GM20431 (cell line): Measurements from ENCODE around the gene CDC42BPG.

ENCODE experiments used
- in situ Hi-C: fragments of 300-500 bp; cut with MseI, MboI; formaldehyde crosslinking; loops from one replicate; pipeline ENCODE4 v1.15.0; 2020; ENCODE audit warnings: low sequenced_read_pairs; ENCODE audit not compliant: unreplicated experiment

The CDC42BPG gene

DNA sequence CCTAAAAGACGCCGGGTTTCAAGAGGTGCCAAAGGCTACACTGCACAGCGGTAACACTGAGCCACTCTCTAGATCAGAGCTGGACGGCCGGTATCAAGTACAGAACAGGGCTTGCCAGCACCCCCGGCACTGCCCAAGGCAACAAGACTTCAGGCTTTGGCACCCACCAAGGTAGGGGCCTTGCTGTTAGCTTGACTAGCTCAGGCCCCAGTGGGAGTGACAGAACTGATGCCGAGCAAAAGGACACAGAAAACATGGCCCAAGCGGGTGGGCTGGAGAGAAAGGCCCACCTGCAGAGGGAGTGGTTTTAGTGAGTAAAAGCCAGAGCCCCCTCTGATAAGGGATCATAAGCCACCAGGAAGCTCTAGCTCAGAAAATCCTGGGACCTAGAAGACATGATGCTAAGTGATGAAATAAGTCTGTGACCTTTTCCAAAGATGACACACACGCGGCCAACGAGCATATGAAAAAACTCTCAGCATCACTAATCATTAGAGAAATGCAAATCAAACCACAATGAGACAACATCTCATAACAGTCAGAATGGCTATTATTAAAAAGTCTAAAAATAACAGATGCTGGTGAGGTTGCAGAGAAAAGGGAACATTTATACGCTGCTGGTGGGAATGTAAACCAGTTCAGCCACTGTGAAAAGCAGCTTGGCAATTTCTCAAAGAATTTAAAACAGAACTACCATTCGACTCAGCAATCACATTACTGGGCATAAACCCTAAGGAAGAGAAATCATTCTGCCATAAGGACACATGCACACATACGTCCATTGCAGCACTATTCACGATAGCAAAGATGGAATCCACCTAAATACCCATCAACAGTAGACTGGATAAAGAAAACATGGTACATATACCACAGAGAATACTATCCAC is 21.1 kb upstream of the CDC42BPG start:
- in situ Hi-C loops, result no loop called here

DNA sequence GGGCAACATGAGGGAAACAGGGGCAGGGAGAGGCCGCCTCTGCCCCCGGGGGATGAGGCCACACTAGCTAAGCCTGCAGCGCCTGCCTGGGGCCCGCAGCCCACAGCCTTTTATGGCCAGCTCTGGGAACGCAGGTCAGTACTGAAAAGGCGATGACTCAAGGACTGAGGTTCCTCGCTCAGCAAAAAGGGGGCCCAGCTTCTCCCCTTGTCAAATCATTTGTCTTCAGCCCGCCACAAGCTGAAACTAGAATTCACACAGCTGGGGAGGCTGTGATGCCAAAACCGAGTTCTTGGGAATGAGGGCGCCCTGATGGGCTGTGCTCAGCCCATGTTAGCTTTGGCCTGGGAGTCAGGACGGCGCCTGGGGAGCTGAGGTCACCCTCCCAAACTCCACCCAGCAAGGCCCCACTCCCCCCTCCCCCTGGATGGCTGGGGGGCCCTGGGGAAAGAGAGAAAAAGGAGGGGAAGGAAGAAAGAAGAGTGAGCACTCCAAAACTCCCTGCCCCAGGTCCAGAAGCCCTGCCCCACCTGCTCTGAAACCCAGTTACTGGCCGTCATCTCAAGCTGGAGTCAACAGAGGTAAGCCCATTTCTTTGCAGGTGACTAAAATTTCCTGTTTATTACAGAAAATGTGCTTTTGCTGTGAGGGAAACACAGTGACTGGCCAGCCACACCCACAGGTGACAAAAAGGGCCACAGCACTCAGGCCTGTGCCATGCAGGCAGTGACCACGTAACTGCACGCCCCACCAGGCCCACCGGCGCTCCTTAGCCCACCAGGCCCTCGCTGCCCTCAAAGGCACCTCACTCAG is 20.2 kb upstream of the CDC42BPG start:
- in situ Hi-C loops, result no loop called here

DNA sequence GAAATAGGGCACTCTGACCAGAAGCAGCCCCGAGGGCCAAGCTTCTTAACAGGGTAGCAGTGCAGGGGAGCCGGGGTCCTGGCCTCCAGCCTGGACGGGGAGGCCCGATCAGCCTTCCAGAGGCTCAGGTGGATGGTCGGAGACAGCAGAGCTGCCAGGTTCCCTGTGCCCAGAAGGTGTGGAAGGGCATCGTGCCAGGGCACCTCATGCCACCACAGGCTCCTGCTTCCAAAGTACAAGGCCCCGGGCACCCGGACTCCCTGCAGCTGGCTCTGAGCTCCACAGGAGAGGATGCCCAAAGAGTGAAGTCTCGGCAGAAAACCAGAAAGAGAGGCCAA is 19.7 kb upstream of the CDC42BPG start:
- in situ Hi-C loops, result no loop called here

DNA sequence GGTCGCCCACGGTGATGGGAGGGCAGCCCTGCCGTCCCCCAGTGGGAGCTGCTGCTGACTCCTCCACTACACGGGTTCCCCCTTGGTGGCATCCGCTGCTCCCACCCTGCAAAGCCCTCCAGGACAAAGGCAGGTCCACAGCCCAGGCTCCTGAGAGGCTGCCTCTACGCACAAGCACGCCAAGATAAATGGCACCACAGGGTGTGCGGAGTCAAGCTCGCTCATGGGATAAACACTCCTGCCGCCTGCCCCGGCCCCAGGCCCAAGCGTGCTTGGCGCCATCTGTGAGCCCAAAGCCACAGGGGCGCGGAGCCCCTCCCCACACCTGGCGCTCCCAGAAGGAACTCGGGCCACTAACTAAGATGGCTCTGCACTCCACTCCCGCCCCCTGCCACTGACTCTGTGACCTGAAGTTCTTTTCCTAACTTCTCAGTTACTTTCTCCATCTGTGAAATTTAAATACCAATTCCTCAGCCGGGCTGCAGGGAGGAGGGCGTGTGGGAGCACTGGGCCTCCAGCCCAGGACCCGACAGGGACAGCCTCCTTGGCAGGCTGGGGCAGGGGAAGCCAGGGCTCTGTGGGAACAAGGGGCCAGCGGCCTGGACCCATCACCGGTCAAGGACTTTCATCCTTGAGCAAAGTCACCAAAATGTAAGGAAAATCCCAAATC is 19.1 kb upstream of the CDC42BPG start:
- in situ Hi-C loops, result no loop called here

DNA sequence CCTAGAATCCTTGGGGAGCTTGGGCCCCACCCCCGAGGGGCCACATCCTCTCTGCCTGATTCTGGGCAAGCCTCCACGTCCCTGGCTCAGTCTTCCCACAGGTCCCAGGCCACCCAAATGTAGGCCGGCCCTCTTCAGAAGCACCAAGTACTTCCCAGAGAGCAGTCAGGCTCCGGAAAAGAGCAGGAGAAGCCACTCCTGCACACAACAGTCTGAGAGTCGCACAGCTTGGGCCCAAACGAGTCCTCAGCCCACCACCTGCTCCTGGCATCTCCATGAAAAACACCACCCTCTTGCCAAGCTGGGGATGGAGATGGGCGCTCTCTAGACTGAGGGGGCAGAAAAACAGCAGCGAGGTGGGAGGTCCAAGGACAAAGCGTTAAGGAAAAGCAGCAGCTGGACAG is 18.5 kb upstream of the CDC42BPG start:
- in situ Hi-C loops, result no loop called here

DNA sequence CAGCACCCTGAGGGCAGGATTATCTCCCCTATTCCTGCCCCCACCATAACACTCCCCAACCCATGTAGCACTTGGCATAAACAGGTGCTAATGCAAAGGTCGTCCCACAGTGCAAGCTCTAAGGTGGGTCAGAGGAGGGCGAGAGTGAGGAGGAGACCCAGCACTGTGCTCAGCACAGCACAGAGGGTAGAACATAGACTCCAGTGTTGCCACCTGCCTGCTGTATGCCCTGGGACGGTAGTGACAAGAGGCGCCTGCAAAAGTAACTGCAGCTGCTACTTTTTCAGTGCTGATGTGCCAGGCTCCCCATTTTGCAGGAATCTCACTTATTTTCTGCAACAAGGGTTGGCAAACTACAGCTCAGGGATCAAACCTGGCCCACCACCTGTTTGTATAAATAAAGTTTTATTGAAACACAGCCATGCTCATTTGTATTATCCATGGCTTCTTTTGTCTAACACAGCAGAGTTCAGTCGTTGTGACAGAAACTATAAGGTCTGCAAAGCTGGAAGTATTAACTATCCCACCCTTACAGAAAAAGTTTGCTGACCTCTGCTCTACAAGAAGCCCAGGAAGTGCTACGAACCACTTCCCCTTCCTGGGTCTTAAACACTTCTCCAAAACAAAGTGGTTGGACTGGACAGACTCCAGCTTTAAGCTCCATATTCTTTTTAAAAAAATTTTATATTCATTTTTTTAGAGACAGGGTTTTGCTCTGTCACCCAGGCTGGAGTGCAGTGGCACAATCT is 16.9 kb upstream of the CDC42BPG start:
- in situ Hi-C loops, result no loop called here

DNA sequence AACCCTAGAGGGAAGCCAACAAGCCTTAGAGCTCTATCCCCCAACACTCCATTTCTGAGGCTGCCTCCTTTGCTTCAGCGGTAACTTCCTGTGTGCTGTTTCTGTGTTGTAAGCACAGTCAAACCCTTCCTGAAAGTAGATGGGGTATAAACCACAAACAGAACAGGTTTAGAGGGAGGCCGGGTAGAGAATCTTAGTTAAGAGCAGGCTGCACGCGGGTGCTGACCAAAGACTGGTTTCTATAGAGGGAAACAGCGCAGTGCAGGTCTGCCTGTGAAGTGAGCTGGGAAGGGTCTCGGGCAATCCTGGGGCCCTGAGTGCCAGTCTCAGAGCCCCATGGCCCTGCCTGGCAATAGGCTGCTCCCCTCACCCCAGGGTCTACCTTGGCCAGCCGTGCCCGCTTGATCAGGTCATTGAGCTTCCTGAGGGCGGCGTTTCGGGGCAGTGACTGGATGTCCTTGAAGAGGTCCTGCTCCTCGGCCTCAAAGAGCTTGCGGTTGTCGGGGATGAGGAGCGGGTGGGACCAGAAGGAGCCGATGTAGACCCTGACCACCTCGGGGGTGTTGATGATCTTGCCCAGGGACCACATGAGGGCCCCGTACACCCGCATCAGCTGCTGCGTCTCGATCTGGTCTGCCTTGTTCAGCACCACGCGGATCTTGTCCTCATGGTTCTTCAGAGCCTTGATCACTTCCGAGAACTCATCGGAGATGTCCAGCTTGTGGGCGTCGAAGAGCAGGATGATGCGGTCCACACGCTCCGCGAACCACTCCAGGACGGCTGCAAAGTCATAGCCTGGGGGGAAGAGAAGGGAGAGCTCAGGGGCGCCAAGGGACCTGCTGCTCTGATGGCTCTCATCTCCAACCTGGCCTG is 15.3 kb upstream of the CDC42BPG start:
- in situ Hi-C loops, result no loop called here

DNA sequence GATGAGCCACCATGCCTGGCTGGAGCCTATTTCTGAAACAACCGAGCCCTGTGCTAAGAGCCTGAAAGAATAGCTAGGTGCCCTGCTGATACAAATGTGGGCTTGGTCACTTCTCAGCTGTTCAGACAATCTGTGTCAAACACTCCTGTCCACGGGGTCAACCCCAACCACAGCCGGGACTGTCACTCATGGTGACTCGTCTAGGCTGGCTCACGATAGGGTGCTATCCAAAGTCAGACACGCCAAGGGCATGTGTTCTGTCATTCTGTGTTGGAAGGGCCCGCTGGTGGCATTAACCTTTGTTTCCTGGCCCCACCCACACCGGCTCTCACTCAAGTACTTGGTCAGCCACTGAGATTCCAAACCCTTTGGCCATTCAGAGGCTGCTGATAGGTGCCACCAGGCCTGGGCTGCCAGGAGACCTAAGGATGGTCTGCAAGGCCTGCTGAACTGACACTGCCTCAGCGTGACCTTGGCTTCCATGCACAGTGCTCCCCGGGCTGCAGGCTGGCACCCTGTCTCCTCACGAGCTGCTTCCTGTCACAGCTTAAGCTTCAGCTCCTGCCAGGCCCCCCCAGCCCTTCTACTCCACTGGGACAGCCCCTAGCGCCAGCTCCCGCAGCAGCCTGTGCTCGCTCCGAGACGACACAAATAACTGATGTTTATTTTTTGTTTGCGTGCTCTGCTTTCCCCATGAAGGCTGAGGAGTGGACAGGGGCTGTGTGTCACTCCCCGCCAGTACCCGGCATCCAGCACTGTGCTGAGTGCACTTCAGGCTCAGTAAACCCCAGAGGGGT is 14.2 kb upstream of the CDC42BPG start:
- in situ Hi-C loops, result no loop called here

DNA sequence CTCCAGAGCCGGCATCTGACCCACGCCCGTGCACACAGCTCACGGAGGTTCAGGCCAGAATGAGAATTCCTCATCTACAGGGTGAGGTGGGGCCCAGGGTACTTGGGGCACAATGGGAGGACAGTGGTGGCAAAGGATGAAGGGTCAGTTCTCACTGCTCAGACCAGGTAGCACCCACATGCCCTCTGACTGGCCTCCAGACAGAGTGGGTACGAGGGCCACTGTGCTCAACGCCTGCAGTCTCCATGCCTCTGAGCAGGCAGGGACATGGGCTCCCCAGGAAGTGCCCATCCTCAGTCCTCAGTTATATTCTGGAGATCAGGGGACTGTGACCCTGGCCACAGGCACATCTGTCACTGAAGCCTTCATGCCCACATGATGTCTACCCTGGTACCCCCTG is 13.0 kb upstream of the CDC42BPG start:
- in situ Hi-C loops, result no loop called here

DNA sequence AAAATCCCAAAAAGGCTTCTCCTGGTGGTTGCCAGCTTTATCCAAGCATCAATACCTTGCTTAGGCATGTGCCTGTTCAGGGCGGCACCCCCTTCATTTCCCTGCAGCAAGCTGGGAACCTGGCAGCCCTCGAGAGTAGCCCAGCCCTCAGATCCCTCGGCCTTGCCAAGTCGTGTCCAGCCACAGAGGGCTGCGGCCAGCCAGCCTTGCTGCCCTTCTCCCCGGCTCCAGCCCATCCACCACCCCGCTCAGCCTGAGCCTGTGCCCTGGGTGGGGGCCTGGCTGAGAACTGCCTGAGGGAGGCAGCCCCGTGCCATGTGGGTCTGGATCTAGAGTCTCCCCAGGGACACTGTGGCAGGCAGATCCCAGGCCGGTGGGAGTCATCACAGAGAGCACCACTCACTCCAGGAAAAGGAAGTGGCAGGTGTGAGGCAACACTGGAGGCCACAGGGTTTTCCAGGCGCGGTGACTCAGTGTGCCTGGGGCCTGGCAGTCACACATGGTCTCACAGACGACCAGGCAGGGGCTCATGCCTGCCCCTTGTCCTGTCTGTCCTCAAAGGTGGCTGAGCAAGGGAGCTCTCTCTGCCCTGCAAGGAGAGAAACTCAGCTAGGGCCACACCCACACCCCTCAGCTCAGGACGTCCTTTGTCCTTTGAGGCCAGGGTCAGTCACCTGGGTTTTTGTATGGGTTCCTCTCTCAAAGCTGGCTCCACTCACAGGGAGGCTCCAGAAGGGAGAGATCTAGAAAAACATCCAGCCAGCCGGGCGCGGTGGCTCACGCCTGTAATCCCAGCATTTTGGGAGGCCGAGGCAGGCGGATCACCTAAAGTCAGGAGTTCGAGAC is 12.2 kb upstream of the CDC42BPG start:
- in situ Hi-C loops, result no loop called here

DNA sequence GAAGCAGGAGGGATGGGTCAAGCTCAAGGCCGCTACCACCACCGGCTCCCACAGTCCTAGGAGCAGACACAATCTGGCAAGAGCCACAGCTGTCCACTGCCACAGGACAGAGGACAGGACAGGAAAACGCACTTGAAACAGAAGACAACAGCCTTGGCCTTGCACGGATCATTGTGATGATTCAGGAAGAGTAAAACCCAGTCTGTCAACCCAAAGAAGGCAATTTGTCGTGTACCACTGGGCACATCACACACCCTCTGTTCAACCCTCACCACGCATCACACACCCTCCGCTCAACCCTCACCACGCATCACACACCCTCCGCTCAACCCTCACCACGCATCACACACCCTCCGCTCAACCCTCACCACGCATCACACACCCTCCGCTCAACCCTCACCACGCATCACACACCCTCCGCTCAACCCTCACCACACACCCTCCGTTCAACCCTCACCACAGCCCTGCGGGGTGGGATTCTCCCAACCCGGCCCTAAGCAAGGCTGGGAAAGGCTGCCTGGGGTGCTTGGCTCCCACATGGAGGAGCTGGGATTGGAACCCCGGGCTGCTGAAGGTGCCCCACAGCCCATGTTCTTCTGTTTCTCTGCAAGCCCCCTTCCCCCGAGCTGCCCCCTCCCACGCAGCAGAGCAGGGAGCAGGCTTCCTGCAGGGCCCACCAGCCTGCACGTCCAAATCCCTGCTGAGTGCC is 11.3 kb upstream of the CDC42BPG start:
- in situ Hi-C loops, result no loop called here

DNA sequence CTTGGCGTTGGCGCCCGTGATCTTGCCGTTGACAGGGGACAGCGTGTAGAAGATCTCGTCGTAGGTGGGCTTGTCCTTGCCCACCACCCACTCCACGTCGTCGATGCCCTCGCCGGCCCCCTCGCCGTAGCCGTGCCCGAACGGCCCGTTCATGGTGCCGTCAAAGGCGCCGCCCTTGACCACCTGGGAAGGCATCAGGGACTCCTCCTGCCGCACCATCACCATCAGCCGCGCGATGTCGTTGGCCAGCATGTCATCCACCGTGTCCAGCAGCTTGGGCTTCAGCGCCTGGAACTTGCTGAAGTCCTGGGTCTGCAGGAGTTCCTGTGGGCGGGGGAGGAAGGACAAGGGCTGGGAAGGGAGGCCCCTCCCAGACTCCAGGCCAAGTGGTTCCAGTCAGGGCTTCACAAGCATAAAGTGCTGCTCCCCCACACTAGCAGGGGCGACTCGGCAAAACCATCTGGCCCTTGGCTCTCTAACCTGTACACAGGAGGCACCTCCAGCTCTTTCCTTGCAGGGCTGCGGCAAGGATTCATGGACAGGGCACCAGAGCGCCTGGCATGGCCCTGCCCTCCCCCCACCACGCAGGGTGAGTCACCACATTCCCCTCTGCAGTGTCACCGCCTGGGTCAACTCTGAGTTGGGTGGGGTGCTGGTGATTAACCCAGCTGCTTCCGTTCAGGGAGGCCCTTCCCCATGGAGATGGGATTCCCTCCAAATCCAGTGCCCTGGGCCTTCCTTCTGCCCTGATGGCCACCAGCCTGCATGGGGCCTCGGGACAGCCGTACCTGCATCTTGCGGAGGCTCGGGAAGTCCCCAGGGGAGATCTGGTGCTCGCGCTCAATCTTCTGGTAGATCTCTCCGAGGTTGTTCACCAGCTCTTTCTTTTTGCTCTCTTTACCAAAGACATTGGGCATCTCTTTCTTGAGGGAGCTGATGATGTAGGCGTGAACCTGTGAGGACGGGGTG is 10.4 kb upstream of the CDC42BPG start:
- in situ Hi-C loops, result no loop called here

DNA sequence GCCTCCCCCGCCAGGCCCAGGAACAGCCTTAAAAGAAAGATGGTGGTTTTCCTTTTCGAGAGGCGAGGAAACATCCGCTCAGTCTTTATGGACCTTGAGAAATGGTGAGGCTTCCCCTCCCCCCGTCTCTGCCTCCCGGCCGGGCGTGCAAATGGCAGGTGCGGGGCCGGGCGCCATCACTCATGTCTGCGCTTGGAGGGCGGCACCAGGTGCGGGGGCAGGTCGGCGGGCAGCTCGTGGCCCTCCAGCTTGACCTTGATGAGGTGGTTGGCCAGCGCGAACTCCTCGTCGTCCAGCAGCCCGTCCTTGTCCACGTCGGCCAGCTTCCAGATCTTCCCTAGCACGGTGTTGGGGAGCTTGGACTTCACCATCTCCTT is 9.7 kb upstream of the CDC42BPG start:
- in situ Hi-C loops, result no loop called here

DNA sequence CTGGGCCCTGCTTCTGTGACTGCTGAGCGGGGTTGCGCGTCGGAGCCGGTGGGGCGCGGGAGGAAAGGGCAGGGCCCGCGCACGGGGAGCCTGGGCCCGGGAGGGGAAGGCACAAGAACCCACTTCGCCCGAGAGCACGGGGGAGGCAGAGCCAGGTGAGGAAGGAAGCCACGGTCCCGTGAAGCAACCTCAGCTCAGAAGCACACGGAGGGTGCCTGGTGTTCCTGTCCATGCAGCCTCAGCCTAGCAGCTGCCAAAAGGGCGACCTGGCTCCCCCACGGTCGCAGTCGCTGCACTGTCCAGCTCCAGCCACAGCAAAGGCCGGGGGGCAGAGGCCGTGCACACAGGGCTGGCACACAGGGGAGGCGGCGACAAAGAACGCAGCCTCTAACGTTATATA is 9.3 kb upstream of the CDC42BPG start:
- in situ Hi-C loops, result no loop called here

DNA sequence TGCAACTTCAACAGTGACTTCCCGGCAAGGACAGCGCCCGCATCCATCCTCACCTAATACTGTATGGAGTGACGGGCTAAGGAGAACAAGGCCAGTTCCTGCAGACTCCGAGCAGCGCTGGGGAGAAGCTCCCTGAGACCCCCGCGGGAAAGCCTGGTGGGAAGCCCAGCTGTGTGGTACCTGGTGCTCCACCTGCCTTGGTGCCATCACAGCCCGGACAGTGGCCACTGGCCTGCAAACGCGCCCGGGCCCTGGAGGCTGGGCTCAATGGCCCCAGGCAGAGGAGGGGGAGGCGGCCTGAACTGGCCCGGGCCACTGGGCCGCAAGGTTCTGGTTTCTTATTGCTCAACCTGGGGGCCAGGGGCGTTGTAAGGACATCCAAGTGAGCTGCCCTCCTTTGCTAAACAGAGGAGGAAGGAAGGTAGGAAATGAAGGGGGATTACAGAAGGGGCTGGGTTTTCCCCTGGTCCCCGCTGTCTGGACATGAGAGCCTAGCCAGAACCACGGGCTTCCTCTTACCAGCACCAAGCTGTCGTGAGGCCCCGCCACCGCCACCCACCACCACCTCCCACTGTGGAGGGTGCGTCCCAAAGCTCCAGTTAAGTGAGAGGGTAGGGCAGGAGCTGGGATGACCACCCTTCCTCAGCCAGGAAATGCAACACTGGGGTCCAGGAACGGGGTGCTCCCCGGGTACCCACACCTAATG is 8.5 kb upstream of the CDC42BPG start:
- in situ Hi-C loops, result no loop called here
